GM21723 (cell line): ENCODE measurements around the gene PDE8A.

Experiments
- ATAC-seq: cut with Tn5 transposase; IDR thresholded peaks from one replicate; pipeline ENCODE4 v1.9.1; 2021; ENCODE audit warnings: mild to moderate bottlenecking, moderate library complexity; ENCODE audit not compliant: unreplicated experiment

PDE8A gene

DNA sequence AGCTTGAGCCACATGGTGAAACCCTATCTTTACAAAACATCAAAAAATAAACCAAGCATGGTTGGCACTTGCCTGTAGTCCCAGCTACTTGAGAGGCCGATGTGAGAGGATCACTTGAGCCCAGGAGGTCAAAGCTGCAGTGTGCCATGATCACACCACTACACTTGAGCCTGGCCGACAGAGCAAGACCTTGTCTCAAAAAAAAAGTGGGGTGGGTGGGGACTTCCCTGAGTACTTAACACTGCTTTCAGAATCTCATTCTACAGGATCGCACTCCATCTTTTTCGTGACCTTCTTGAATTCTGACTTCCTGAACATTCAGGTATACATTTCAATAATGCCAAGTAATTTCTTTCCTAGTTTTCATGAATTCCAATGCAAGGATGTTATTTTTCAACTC lies 91.3 kb downstream of the PDE8A start:
- ATAC-seq = no peak

GRCh38 chr15:85073556-85074194 lies 92.0 kb downstream of the PDE8A start:
- no peak for ATAC-seq

- no peak for ATAC-seq
Measured at GRCh38 chr15:85086855-85087254, 105.2 kb downstream of the PDE8A start.

DNA sequence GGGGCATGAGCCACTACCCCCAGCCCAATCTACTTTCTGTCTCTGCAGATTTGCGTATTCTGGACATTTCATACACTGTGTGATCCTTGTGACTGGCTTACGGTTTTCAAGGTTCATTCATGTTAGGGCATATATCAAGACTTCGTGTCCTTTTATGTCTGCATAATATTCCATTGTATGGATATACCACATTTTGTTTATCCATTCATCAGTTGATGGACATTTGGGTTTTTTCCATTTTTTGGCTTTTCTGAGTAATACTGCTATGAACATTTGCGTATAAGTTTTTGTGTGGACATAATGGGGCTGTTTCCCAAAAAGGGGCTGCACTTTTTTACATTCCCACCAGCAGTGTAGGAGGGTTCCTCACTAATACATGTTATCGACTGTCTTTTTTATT lies 106.6 kb downstream of the PDE8A start:
- ATAC-seq = no peak

DNA sequence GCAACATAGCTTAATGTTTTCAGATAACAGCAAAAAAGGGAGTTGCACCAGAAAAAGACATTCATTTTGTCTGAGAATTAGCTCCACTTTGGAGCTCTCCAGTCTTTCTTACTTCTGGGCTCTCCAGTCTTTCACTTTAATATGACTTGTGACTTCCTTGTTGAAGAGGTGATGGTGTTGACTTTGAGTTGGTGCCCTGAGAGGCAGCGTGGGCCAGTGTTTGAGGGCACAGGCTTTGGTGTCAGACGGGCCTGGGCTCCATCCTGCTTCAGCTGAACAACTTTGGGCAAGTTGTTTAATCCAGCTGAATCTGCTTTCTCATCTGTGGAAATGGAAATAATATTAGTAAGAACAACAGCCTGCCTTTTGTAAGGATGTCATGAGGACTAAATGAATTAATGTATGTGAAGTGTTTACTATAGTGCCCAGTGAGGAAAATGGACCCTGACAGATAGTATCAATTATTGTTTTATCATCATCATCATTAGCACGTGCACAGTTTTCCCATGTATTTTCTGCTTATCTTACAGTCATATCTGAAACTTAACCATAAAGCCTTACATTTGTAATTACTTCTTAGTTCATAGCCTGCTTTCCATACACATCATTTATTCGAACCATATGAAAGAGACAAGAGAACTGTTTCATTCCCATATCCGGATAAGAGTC lies 108.4 kb downstream of the PDE8A start:
- ATAC-seq = no peak

GRCh38 chr15:85091990-85092389 lies 110.3 kb downstream of the PDE8A start:
- ATAC-seq = no peak

DNA sequence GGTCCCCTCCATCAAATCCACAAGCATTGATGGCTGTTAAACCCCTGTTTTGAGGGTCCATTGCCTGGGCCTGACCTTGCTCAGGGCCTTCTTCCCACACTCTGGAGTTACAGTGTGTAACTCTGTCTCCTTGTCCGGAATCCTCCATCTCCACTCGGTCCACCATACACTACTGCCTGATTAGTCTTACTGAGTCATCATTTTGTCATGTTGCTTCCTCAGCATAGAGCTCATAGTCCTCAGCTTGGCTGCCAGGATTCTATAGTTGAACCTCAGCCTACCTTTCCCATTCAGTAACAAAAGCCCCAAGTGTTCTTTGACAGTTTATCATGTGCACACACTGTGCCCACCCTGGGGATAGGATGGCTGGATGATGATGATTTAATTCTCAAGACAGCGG lies 113.0 kb downstream of the PDE8A start:
- ATAC-seq = no peak

- no peak for ATAC-seq
Measured at GRCh38 chr15:85095566-85095965, 113.9 kb downstream of the PDE8A start.

GRCh38 chr15:85097250-85097649 lies 115.6 kb downstream of the PDE8A start:
- no peak for ATAC-seq

- no peak for ATAC-seq
Measured at GRCh38 chr15:85097725-85098124, 116.1 kb downstream of the PDE8A start.

GRCh38 chr15:85099195-85099803 lies 117.6 kb downstream of the PDE8A start:
- no peak for ATAC-seq

- ATAC-seq = no peak
Measured at GRCh38 chr15:85100186-85100937, 118.7 kb downstream of the PDE8A start.

DNA sequence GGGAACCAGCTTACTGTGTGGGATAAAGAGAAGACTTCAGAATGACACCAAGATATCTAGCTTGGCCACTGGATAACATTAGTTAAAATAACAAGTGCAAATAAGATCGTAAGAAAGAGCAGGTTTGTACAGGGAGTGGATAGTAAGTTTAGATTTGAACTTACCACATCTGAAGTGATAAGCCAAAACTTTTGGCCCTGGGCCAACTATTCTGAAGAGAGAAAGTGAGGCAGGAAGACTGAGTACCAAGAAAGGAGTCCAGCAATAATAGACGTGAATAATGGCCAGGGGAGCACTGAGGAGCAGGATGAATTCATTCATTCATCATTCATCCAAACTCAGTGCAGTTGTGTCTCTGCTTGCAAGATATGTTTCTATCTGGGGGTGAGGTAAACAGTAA lies 122.9 kb downstream of the PDE8A start:
- ATAC-seq = no peak

DNA sequence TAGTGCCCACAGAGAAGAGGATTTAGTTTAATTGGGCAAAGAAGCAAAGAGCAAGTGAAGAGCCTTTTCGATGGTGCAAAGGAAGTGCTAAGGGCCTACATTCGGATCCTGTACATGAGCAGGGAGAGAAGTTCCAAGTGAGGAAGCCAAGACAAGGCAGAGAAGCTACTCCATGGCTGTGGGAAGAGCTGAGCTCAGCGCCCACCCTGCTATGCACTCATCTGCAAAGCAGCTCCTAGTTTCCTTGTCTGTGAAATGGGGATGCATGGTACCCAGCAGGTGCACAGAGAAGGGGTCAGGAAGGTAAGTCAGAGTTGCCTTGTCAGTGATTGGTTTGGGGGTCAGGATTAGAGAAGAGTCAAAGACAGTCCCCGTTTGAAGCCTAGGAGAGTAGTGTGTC lies 126.5 kb downstream of the PDE8A start:
- no peak for ATAC-seq

- no peak for ATAC-seq
Measured at GRCh38 chr15:85109333-85109732, 127.7 kb downstream of the PDE8A start.

DNA sequence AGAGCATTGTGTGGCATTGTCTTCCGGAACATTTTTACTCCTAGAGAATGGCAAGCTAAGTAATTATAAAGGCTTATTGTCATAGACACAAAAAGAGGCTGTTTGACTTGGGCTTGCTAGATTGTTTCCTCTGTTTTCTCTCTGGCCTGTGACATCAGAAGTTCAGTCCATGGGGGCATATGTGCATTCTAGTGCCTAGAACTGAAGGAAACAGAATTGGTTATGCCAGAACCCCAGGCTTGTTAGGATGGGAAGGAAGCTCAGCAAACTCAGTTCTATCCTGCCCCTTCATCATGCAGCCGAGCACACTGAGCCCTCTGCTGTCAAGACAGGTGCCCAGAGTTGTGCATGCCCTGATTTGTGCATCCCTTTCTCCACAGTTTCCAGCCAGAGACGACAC lies 131.3 kb downstream of the PDE8A start:
- no peak for ATAC-seq

GRCh38 chr15:85114886-85115285 lies 133.2 kb downstream of the PDE8A start:
- no peak for ATAC-seq

GRCh38 chr15:85116066-85116465 lies 134.4 kb downstream of the PDE8A start:
- no peak for ATAC-seq

DNA sequence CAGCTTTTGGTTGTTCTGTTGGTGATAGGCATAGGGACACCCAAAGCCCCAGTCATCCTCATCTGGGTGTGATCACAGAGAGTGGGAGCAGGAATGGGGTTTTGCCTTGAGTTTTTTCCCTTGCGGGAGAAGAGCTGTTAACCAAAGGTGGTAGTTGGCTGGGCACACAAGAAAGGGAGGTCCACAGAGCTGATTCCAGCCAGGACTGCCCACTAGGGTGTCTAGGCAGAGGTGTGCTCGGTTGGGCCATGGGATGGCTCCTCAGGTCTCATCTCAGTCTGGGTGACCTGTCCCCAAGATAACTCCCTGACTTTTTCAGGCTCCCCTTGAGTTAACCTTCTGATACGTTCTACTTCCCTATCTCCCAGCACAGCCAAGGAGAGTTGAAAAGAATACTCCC lies 134.8 kb downstream of the PDE8A start:
- ATAC-seq = no peak

- ATAC-seq = no peak
Measured at GRCh38 chr15:85116925-85117646, 135.4 kb downstream of the PDE8A start.

GRCh38 chr15:85118173-85118572 lies 136.5 kb downstream of the PDE8A start:
- no peak for ATAC-seq
